DLD1 (cell line): ENCODE results near the gene TGOLN2.

Experiments
- in situ Hi-C: cut with HindIII; loops from 2 replicates; pipeline ENCODE4 v1.10.0; 2017; ENCODE audit warnings: low sequenced_read_pairs

TGOLN2 gene

DNA sequence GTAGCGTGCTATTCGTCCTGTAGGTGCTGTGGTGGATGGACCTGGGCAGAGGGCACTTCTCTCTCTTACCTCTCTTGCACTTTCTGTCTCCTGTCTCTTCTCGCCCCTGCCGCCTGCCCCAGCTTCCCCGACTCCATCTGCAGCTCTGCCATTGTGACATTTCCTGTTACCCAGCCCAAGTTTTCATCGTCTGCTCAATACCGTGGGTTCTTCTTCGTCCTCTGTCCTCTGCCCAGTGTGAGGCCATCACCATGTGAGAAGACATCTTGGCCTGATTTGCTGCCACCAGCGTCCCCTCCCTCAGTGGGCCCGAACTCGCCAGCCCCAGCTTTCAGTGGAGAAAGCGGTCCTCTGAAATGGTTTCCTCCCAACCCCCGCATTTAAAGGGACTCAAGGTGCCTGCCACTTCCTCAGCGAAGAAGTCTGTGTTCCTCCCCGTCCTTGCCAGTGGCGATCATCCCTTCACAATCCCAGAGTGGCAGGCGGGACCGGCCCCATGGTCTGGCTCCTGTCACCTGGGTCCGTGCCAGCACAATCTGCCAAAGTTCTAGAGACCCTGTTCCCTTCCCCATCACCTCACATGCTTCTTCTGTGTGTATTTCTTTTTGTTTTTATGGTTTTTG lies 18.0 kb downstream of the TGOLN2 start:
- in situ Hi-C loops: no loop called here

- in situ Hi-C loops: no loop called here
Observed at GRCh38 chr2:85308896-85309555, 18.8 kb downstream of the TGOLN2 start.

- in situ Hi-C loops: no loop called here
Observed at GRCh38 chr2:85308201-85308600, 19.6 kb downstream of the TGOLN2 start.

GRCh38 chr2:85307527-85307897 lies 20.3 kb downstream of the TGOLN2 start:
- in situ Hi-C loops: no loop called here

DNA sequence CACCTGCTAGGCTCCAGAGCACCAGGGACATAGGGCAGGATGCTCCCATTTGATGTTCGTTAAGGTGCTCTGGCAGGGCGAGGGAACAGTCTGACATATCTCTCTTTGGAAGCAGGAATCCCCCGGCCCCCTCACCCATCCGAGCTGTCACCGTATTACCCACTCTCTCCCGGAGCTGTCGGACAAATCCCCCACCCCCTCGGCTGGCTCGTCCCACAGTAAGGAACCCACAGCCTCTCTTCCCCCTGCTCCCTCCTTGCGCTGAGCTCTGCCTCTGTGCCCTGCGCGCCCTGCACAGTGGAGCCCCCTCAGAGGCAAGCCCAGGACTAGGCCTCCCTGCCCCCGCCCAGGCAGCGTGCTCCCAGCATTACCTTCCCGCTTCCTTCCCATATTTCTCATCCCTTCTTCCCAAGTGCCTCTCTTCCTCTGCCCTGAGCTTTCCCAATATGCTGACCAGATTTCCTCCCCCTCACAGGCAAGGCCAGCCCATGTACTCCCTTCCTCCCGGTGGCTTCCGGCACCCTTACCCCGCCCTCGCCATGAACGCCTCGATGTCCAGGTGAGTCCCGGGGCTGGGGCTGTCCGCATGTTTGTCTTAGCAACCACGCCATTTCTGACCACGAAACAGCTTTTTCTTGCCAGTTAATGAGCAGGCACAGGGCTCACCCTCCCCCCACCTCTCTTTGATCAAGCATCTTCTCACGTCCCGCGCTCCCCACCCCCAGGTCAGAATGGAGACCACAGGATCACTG lies 23.8 kb downstream of the TGOLN2 start:
- in situ Hi-C loops: no loop called here

DNA sequence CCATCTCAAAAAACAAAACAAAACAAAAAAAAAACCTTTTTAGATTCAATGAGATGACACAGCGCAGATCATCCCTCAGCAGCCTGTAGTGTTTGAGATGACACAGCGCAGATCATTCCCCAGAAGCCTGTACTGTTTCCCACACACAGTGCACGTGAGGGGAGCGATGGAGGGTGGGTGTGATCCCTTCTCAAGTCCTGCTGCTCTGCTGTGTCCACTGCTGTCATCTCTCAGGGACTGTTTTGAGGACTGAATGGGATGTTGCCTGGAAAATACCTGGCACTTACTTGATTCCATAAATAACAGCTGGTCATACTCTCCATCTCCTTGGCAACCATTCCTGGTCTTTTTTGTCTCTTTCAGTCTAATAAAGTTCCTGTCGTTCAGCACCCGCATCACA lies 25.7 kb downstream of the TGOLN2 start:
- in situ Hi-C loops: no loop called here

GRCh38 chr2:85291425-85292023 lies 36.3 kb downstream of the TGOLN2 start:
- in situ Hi-C loops: loop anchor here (25.0 kb wide), 1 partner anchor 254 kb away; no protein-coding TSS in a partner anchor

DNA sequence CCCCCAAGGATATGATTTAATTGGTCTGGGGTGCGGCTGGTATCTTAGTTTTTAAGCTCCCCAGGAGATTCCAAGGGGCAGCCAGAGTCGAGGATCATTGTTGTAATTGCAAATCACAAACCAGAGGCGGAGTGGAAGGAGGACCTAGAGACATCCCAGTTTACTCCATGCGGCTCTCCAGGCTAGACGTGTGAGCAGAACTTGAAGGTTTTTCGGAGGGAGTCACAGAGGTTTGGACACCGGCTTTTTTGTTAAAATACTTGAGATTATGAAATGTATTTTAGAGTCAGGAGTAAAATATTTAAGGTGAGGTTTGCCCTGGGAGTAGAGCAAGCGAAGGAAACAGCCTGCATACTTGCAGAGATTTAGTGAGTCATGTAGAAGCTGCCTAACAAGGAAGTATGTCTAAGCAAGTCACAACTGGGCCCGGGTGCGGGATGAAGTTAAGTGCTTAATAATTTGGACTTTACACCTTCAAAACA lies 39.5 kb downstream of the TGOLN2 start:
- in situ Hi-C loops: loop anchor here (25.0 kb wide), 1 partner anchor 251 kb away; no protein-coding TSS in a partner anchor

DNA sequence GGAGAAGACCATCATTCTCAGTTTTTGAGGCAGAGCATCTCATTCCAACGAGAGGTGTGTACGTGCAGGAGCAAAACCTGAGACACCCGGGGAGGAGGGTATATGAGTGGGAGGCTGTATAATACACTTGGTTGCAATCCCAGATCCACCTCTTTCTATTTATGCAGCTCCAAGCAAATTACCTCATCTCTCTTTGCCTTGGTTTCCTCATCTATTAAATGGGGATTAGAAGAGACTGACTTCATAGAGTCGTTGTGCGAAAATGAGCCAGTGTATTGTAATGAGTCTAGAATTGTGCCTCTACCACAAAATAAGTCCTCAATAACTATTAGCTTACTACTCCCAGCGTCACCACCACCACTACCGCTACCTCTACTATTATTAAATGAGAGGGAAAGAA lies 40.1 kb downstream of the TGOLN2 start:
- in situ Hi-C loops: loop anchor here (25.0 kb wide), 1 partner anchor 250 kb away; no protein-coding TSS in a partner anchor

GRCh38 chr2:85286918-85287317 lies 40.9 kb downstream of the TGOLN2 start:
- in situ Hi-C loops: loop anchor here (25.0 kb wide), 1 partner anchor 250 kb away; no protein-coding TSS in a partner anchor

DNA sequence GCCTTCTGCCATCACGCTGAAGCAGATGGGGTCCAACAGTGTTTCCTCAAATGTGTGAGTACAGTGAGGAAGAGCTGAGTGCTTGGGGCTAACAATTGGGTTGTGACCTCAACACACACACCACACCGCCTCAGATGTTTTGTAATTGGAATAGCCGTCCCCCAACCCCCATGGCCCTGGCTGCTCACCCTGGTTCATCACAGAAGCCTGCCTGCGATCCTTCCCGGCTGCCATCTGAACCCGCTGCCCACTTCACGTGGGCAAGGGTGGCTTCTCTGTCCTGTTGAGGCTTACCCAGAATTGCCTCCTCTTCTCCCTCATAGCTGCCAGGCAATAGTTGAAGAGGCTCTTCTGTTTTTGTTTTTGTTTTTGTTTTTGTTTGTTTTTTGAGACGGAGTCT lies 44.1 kb downstream of the TGOLN2 start:
- in situ Hi-C loops: loop anchor here (25.0 kb wide), 1 partner anchor 246 kb away; no protein-coding TSS in a partner anchor

- in situ Hi-C loops: loop anchor here (25.0 kb wide), 1 partner anchor 246 kb away; no protein-coding TSS in a partner anchor
Observed at GRCh38 chr2:85282914-85283313, 44.9 kb downstream of the TGOLN2 start.

DNA sequence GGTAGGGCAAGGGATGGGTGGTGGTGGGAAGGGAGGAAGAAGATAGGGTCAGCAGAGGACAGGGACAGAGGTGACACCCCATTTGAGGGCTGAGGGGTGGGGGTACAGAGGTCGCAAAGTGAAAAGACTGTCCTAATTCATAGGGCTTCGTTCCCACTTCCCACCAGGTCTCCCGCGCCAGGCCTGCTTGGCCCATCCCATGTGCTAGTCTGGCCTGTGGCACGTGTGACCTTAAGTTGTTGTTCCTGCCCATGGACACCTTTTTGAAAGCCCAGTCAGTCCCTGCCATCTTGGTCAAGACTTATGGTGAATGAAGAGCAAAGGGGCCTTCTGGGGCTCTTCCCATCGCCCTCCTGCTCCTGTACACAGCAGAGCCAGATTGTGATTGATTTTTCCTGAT lies 46.2 kb downstream of the TGOLN2 start:
- in situ Hi-C loops: loop anchor here (25.0 kb wide), 1 partner anchor 244 kb away; no protein-coding TSS in a partner anchor

GRCh38 chr2:85278361-85278760 lies 49.4 kb downstream of the TGOLN2 start:
- in situ Hi-C loops: loop anchor here (25.0 kb wide), 1 partner anchor 241 kb away; no protein-coding TSS in a partner anchor

GRCh38 chr2:85277416-85278158 lies 50.2 kb downstream of the TGOLN2 start:
- in situ Hi-C loops: loop anchor here (25.0 kb wide), 1 partner anchor 240 kb away; no protein-coding TSS in a partner anchor

DNA sequence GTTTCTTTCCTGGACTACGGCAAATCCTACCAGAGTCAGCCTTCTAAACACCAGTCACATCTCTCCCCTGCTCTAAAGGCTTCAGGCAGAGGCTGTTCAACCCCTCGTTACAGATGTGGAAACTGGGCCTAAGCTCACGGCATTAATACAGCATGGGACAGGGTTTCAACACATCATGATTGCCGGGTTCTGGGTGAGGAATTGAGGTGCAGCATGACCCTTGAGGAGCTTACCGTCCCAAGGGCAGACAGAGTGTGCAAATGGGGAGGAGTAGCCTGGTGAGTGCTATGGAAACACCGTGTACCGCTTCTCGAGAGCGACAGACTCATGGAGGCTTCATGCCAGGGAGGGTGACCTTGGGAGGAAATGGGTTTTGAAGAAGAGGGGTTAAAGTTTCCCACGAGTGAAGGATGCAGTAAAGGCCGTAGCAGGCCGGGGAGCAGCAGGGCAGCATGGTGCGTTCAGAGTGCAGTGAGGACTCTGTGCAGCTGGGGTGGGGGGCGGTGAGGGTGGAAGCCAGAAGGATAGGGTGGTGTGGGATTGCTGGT lies 51.1 kb downstream of the TGOLN2 start:
- in situ Hi-C loops: loop anchor here (25.0 kb wide), 1 partner anchor 239 kb away; no protein-coding TSS in a partner anchor

DNA sequence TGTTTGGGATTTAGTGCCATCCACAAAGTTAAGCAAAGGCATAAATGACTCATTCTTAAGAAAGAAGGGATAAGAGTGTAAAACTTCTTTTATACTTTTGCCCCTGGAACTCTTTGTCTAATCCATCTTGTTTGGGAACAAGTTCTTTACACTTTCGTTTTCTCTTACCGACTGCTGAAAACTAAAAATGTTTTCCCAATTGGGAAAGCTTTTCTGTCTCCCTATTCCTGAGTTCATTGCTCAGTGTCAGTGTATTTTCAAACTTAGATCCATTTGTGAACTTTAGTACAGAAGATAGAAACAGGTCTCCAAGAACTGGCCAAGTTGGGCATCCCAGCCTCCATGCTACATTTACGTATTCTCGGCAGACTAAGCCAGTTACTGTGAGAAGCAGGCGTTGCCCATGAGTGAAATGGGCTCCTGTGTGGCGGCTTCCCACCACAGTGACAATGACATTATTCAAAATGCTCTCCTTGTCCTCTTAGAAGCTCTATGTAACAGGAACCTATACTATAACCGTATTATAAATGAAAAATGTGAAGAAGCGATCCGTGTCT lies 51.7 kb downstream of the TGOLN2 start:
- in situ Hi-C loops: loop anchor here (25.0 kb wide), 1 partner anchor 239 kb away; no protein-coding TSS in a partner anchor

DNA sequence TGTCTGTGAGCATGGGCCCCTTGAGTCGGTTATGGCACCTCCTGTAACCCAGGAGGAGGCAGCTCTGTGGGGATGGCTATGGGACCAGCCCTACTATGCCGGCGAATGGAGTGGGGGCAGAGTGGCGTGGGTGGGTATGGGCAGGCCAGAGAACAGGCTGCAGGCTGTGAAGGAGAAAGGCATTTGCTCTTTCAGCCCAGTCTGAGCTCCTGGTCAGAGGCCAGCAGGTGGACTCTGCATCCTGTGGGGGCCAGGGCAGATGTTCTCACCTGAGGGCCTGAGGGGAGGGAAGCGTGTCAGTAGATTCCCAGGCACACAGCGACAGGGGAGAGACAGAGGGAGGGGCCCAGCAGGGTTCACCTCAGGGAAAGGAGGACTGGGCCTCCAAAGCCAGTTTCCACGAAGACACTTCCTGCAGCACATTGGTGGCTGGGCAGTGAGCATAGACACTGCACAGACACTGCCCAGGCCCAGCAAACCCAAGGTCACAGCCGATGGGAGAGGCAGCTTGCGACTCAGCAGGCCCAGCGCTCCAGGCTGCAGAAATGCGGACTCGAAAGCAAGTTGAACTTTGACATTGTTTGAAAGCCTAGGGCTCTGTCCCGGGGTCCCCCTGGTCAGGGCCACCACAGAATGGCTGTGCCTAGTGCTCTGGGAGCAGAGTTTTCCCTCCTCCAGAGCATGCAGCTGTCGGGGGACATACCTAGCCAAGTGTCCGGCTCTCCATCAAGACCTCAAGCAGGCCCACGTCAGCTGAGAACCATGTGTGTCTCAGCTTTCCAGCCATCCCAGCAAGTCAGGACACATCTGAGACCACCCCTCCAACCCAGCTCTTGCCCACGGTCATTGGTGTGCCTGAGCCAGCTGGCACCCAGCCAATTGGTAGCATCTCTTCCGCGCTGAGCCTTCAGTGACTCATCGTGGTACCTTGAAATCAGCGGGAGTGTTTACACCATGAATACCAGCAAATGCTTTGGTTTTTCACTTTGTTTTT lies 53.8 kb downstream of the TGOLN2 start:
- in situ Hi-C loops: no loop called here
